NCI-H1105 treated with DMSO at 0.1 percent for 48 hours (cell line): ENCODE data around the gene RXRG.

Experiments used
- DNase-seq: peaks from one replicate; lab custom pipeline; 2025; lab: John Stamatoyannopoulos, UW

Gene RXRG

GRCh38 chr1:165449131-165449530 is 4.2 kb upstream of the RXRG start:
- DNase-seq = no peak

- DNase-seq = no peak
Observed at GRCh38 chr1:165445388-165445787, 462 bp upstream of the RXRG start.

GRCh38 chr1:165443539-165444311 is 1.2 kb downstream of the RXRG start:
- no peak for DNase-seq

- DNase-seq = no peak
Observed at GRCh38 chr1:165442653-165443052, 2.3 kb downstream of the RXRG start.

- DNase-seq = no peak
Observed at GRCh38 chr1:165442053-165442452, 2.9 kb downstream of the RXRG start.

GRCh38 chr1:165441166-165441880 is 3.6 kb downstream of the RXRG start:
- no peak for DNase-seq

GRCh38 chr1:165439330-165439729 is 5.6 kb downstream of the RXRG start:
- no peak for DNase-seq

GRCh38 chr1:165436994-165437393 is 7.9 kb downstream of the RXRG start:
- no peak for DNase-seq

- DNase-seq = no peak
Observed at GRCh38 chr1:165435801-165436200, 9.1 kb downstream of the RXRG start.

- DNase-seq = peak; percentile 48
Observed at GRCh38 chr1:165434281-165434680, 10.6 kb downstream of the RXRG start.

GRCh38 chr1:165431079-165431478 is 13.8 kb downstream of the RXRG start:
- DNase-seq = no peak

GRCh38 chr1:165426745-165427144 is 18.2 kb downstream of the RXRG start:
- DNase-seq = no peak

- no peak for DNase-seq
Observed at GRCh38 chr1:165425621-165426020, 19.3 kb downstream of the RXRG start.

GRCh38 chr1:165424454-165425216 is 20.3 kb downstream of the RXRG start:
- DNase-seq = no peak

- no peak for DNase-seq
Observed at GRCh38 chr1:165423136-165423535, 21.8 kb downstream of the RXRG start.

- no peak for DNase-seq
Observed at GRCh38 chr1:165420655-165421054, 24.3 kb downstream of the RXRG start.

GRCh38 chr1:165419839-165420238 is 25.1 kb downstream of the RXRG start:
- DNase-seq = no peak

GRCh38 chr1:165418195-165418594 is 26.7 kb downstream of the RXRG start:
- no peak for DNase-seq

GRCh38 chr1:165416876-165417275 is 28.1 kb downstream of the RXRG start:
- DNase-seq = no peak

GRCh38 chr1:165415068-165415467 is 29.9 kb downstream of the RXRG start:
- DNase-seq = no peak

- DNase-seq = no peak
Observed at GRCh38 chr1:165414620-165415019, 30.3 kb downstream of the RXRG start.

GRCh38 chr1:165411396-165411795 is 33.5 kb downstream of the RXRG start:
- DNase-seq = no peak
